ENCODE measurements around the gene CREBBP. TPM values are rescaled to one million over a fixed set of nuclear protein-coding genes. Genes with fewer than 3 reads are reported as not detected.
A peak's percentile ranks its signal among the peaks of the same experiment; 100 is the strongest.

CREBBP gene
- total RNA-seq, 1 experiment from 2014 or later: 79.1 TPM

DNA sequence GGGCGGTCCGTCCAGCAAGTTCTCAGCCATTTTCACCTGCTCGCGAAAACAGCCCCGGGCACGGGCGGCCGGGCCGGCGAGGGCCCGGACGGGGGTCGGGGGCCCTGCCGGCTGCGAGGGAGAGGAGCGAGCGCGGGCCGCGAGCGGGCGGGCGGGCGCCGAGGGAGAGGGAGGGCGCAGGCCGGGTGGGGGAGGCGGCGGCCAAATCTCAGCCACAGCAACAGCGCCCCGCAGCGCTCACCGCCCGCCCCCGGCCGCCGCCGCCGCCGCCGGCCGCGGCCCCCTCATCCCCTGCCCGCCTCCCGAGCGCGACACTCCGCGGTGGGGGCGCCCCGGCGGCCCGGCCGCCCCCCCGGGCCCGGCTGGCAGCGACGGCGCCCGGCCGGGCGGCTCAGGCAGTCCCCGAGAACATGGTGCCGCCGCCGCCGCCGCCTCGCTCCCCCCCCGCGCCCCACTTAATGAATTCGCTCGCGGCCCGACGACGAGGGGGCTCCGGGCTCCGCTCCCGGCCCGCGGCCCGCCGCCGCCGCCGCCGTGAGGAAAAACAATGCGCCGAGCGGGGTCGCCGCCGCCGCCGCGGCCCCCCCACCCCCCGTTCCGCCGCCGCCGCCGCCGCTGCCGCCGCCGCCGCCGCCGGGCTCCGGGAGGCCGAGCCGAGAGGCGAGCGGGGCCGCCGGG, 487 bp downstream of the CREBBP start:
- Histone ChIP-seq H2BK12ac (ENCODE audit: insufficient read length, low read depth, low read length) (no peak overlapping the region), H3K27ac (ENCODE audit: insufficient read length, low read depth, low read length) (no peak overlapping the region), H3K4me1 (ENCODE audit: insufficient read depth, low read length) (0 out of 2 replicates have a peak, but pooled peaks cover 5% of the 10 kb centered on the region), H4K5ac (ENCODE audit: insufficient read length, low read depth, low read length) (no peak overlapping the region), H2AFZ (ENCODE audit: low read length) (no peak overlapping the region), H3K14ac (ENCODE audit: insufficient read depth, low read length) (no peak overlapping the region; the same call in 1 of the 2 replicates), H2BK120ac (ENCODE audit: low read depth, low read length, poor library complexity, severe bottlenecking) (no peak overlapping the region), H2BK5ac (ENCODE audit: insufficient read length, low read length) (no peak overlapping the region), H3K79me1 (ENCODE audit: insufficient read depth, low read depth, low read length, poor library complexity, severe bottlenecking) (no peaks in the 10 kb centered on the region), H3K9ac (ENCODE audit: extremely low read depth, insufficient read length, low read length) (no peak overlapping the region), H3K23me2 (ENCODE audit: insufficient read length, low read depth, low read length, poor library complexity, severe bottlenecking) (peaks cover 8% of the 10 kb centered on the region), H4K91ac (ENCODE audit: insufficient read length, low read depth, low read length) (no peak overlapping the region), H3K18ac (ENCODE audit: insufficient read length, low read depth, low read length) (no peak overlapping the region), H3K9me3 (ENCODE audit: control insufficient read depth, low read depth, low read length) (no peaks in the 10 kb centered on the region), H3K27me3 (ENCODE audit: insufficient read depth, low read length) (no peaks in the 10 kb centered on the region), H2BK20ac (ENCODE audit: low read depth, low read length, poor library complexity, severe bottlenecking) (no peak overlapping the region), H3T11ph (ENCODE audit: low read length) (no peak overlapping the region), H3K23ac (ENCODE audit: insufficient read length, low read depth, low read length) (no peak overlapping the region), H3K56ac (ENCODE audit: insufficient read length, low read depth, low read length) (no peak overlapping the region), H3K79me2 (ENCODE audit: insufficient read depth, low read length) (peaks cover 30% of the 10 kb centered on the region; the same call in 1 of the 2 replicates), H4K20me1 (ENCODE audit: control insufficient read depth, insufficient read depth, insufficient read length) (peaks cover 3% of the 10 kb centered on the region), H3K4me2 (ENCODE audit: insufficient read depth, insufficient read length, low read length) (peak overlapping the region; percentile 88), H2AK5ac (ENCODE audit: insufficient read length, low read length) (no peak overlapping the region), H3K4ac (ENCODE audit: low read depth, low read length) (no peak overlapping the region), H2BK15ac (ENCODE audit: low read depth, low read length) (no peak overlapping the region), H4K8ac (replicated peaks; ENCODE audit: insufficient read length, low read depth, low read length) (no peak overlapping the region)
- H3K36me3 Mint-ChIP-seq (ENCODE audit: insufficient read depth in 1 of 3, low read depth in 3 of 3): peaks cover 4 to 24% (median 20%) of the 10 kb centered on the region in 3 experiments; a peak in 6 of 7 replicates
- H3K9me3 Mint-ChIP-seq: no peaks in the 10 kb centered on the region; a peak in 1 of 5 replicates
- peak overlapping the region; percentile 83 to 88 for H3K4me3 Mint-ChIP-seq
- H3K27me3 Mint-ChIP-seq (ENCODE audit: low read depth): peaks cover 1% of the 10 kb centered on the region; the same call in 1 of the 2 replicates
- DNase-seq: peak; percentile 35
- no CpG with 5 or more reads among the region's 117 CpGs for WGBS (ENCODE audit: extremely low coverage, insufficient read length, low lambda C conversion rate)
- peaks cover 32 to 37% of the 10 kb centered on the region in 2 experiments for H3K4me1 Mint-ChIP-seq
- no peak overlapping the region; a peak in 1 of 7 replicates for H3K27ac Mint-ChIP-seq
- TF ChIP-seq CTCF (conservative IDR thresholded peaks at IDR 0.05): no peak

Data from H9 (cell line).